GM19099 (cell line): Measurements from ENCODE around the gene TFPT.

Experiments
- POLR2A ChIP-seq: IDR thresholded peaks from 3 replicates; pipeline ENCODE4 v1.6.1; 2011; ENCODE audit warnings: low read depth; ENCODE audit not compliant: insufficient read length; ENCODE audit errors: extremely low read depth

TFPT gene

DNA sequence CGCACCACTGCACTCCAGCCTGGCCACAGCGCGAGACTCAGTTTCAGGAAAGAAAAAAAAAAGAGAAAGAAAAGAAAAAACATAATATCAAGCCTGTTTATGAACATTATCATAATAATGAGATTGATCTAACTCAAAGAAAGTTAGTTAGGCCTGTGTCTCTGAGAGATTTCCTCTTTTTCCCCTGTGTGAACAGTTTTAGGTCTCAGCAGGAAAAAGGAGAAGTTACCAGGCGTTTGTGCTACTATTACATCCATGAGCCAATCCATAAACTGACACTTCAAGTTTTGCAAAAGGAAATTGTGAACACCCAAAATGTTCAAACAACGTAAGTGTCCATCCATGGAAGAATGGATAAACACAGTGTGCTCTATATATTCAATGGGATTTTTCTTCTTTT is 38.1 kb downstream of the TFPT start:
- no peak for TF ChIP-seq POLR2A

DNA sequence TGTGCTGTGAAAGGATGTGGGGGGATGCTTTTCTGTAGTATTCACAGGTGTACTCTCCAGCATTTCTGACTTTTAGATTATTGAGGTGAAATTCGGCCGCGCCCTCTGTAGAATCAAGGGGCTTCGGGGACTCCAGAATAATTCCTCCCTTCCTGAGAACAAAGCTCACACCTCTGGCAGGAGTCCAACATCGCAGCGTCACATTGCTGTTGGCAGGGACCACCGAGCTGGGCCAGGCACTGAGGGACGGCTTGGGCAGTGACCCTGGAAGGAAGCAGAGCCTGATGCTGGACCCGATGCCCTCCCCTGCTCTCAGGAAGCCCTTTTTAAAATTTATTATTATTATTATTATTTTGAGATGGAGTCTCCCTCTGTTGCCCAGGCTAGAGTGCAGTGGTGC is 40.6 kb downstream of the TFPT start:
- no peak for TF ChIP-seq POLR2A

DNA sequence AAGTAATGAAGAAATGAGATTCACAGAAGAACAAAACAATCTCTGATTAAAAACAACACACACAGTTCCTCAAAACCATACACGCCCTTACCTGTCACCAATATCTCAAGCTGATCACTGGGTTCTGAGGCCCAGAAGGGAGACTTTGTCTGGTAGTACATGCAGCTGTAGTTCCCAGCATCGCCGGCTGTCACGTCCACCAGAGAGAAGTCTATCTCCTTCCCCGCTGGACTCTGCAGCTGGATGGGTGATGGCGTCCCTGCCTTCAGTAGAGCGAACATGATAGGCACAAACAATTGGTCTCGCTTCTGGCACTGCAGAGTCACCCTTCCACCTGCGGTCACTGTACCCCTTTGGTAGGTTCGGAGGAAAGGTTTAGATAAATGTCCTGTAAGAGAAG is 41.6 kb downstream of the TFPT start:
- TF ChIP-seq POLR2A = no peak

DNA sequence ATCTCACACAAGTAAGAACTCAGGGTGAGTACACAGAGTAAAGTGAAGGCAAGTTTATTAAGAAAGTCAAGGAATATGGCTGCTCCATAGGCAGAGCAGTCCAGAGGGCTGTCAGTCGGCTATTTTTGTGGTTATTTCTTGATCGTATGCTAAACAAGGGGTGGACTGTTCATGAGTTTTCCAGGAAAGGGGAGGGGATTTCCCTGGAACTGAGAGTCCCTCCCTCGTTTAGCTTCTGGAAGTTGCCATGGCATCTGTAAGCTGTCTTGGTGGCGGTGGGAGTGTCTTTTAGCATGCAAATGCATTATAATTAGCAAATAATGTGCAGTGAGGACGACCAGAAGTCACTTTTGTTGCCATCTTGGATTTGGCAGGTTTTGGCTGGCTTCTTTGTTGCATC is 46.0 kb downstream of the TFPT start:
- TF ChIP-seq POLR2A = no peak

DNA sequence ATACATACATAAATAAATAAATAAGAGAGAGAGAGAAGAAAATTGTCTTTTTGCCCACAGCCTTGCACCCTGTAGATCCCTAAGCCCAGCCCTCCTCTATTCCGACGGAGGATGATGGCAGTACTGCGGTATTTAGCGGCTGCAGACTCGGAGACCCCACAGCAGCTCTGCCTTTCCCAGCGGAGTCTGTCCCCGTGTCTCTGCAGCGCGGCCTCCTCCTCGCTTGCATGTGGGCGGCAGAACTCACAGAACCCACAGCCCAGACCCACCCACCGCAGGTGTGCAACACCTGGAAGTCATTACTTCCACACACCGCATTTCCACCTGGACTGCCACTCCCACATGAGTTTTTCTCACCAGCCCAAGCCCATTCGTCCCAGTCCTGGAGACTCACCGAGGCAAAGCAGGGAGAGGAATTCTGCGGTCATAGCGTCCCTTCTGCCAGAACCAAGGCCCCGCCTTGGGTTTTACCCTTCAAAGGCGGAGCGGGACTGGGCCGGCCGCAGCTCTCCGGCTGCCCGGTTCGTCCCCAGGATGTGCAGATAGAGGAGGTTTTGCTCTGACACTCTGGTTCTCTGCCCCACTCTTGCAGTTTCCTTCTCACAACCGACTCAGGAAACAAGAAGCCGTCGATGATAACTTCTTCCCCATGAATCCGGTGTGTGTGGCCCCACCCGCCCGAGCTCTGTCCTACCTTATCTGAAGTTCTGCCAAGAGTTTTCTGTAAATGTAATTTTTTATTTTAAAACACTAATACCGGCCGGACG is 51.9 kb downstream of the TFPT start, which contains the start of gene VSTM1:
VSTM1 (minus strand) TSS at position 548 of the 767 bp plus-strand sequence; CDS start at position 428, 120 bp downstream.
- no peak for TF ChIP-seq POLR2A

DNA sequence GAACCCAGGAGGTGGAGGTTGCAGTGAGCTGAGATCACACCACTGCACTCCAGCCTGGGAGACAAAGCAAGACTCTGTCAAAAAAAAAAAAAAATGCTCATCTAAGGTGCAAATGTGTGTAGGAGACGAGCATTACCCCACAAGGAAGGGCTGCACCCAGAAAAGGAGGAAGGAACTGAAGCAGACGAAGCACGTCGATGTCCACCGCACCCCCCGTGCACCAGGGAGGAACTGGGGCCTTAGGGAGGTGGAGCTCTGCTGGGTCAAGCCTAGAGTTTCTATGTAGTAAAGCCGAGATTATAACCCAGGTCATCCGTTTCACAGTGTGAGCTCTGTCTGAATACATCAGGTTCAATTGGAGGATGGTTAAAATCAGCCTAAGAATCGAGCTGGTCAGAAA is 52.8 kb downstream of the TFPT start:
- no peak for TF ChIP-seq POLR2A
